Right forelimb (tissue), 1 donor: ENCODE measurements around the gene ZC3HAV1.
"Not testable (repeated sequence)": the region's sequence is repeated elsewhere in the genome, so short reads cannot be mapped to it uniquely, and the experiment has no call there.

Experiments
- DNase-seq: peaks from one replicate; pipeline ENCODE4 v3.0.0-alpha.2; 2018

ZC3HAV1 gene

GRCh38 chr7:139112316-139112715 lies 2.8 kb upstream of the ZC3HAV1 start:
- no peak for DNase-seq

DNA sequence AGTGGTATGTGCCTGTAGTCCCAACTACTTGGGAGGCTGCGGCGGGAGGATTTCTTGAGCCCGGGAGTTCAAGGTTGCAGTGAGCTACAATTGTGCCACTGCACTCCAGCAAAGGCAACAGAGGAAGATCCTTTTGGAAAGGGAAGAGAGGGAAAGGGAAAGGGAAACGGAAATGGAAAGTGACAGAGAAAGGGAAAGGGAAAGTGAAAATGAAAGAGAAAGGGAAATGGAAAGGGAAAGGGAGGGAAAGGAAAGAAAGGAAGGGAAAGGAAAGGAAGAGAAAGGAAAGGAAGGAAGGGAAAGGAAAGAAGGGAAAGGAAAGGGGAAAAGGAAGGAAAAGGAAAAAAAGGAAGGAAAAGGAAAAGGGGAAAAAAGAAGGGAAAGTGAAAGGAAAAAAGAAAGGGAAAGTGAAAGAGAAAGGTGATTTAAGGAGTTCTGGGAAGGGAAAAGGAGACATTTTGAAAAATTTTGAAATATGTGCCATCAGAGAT lies 2.3 kb upstream of the ZC3HAV1 start:
- DNase-seq, result no peak

- DNase-seq, result no peak
Measured at GRCh38 chr7:139111147-139111546, 1.6 kb upstream of the ZC3HAV1 start.

- DNase-seq, result no peak
Measured at GRCh38 chr7:139109983-139110411, 477 bp upstream of the ZC3HAV1 start.

DNA sequence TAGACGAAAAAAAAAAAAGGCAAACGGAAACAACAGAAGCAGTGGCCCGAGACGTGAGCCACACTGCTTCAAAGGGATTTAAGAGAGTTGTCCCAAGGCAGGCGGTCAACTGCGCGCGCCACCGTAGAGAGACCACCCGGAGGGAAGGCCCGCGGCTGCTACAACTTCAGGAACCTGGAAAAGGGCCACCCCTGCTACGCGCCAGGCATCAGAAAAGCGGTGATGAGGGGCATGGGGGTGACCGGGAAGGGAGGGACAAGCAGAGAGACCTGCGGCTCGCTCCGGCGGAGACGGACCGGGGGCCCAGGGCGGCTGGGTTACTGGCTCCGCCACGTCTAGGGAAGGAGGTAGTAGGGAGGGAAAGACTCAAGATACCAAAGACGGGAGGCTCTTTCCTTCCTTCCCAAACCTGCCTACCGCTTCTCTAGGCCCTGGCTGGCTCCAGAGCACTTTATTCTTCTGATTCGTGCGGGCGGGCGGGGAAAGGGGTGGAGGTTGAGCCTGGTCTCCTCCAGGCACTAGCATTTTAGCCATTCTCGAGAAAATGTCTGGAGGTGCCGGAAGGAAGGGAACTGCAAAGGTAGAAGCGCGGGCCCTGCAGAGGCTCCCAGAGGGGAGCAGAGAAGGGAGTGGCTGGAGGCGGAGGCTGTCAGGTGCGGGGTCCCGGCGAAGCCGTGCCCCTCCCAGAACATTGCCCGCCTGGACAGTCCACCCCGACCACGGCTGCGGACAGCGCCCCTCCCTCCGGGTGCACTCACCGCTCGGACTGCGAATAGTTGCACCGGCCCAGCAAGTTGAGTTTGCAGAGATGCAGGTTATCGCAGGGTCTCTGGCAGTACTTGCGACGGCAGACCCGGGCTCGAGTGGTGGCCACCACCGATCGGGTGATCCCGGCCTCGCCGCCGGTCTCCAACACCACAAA lies 993 bp downstream of the ZC3HAV1 start:
- DNase-seq, result peak; percentile 59

GRCh38 chr7:139106959-139107358 lies 2.6 kb downstream of the ZC3HAV1 start:
- DNase-seq, result no peak

DNA sequence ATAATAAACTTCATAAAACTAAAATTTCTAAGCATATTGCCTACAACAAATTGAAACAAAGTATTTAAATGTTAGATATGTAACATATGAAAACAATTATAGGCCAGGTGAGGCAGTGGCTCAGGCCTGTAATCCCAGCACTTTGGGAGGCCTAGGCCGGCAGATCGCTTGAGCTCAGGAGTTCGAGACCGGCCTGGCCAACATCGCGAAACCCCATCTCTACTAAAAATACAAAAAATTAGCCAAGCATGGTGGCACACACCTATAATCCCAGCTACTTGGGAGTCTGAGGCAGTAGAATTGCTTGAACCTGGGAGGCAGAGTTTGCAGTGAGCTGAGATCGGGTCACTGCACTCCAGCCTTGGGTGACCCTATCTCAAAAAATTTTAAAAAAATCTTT lies 3.3 kb downstream of the ZC3HAV1 start:
- not testable (repeated sequence) for DNase-seq

- DNase-seq, result no peak
Measured at GRCh38 chr7:139105484-139105883, 4.0 kb downstream of the ZC3HAV1 start.

GRCh38 chr7:139104091-139104450 lies 5.4 kb downstream of the ZC3HAV1 start:
- DNase-seq, result no peak

DNA sequence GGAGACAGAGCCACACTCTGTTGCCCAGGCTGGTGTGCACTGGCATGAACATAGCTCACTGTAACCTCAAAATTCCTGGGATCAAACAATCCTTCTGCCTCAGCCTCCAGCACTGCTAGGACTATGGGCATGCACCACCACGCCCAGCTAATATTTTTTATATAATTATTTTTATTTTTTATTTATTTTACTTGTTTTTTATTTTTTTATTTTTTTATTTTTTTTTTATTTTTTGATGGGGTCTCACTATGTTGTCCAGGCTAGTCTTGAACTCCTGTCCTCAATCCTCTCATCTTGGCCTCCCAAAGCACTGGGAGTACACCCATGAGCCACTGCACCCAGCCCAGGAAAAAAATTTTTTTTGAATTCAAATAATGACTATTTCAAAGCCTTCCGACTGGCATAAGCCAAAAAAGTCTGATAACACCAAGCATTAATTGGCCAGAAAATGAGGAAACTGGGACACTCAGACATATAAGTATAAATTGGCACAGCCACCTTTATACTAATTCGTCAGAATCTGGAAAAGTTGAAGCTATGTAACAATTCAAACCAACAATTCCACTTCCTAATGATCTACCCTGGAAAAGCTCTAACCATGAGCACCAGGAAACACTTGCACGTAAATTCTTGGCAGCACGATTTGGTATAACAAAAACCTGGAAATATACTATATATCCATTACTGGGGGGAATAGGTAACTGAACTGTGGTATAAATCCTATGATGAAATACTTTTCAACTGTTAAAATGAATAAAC lies 6.3 kb downstream of the ZC3HAV1 start:
- no peak for DNase-seq

DNA sequence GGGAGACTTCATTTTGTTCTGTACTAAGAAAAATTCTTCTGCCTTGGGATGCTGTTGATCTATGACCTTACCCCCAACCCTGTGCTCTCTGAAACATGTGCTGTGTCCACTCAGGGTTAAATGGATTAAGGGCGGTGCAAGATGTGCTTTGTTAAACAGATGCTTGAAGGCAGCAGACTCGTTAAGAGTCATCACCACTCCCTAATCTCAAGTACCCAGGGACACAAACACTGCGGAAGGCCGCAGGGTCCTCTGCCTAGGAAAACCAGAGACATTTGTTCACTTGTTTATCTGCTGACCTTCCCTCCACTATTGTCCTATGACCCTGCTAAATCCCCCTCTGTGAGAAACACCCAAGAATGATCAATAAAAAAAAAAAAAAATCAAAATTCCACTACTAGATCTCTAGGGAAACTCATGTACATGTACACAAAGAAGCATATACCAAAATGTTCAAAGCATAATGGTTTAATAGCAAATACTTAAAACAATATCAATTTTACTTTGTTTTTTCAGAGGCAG lies 7.8 kb downstream of the ZC3HAV1 start:
- DNase-seq, result not testable (repeated sequence)

DNA sequence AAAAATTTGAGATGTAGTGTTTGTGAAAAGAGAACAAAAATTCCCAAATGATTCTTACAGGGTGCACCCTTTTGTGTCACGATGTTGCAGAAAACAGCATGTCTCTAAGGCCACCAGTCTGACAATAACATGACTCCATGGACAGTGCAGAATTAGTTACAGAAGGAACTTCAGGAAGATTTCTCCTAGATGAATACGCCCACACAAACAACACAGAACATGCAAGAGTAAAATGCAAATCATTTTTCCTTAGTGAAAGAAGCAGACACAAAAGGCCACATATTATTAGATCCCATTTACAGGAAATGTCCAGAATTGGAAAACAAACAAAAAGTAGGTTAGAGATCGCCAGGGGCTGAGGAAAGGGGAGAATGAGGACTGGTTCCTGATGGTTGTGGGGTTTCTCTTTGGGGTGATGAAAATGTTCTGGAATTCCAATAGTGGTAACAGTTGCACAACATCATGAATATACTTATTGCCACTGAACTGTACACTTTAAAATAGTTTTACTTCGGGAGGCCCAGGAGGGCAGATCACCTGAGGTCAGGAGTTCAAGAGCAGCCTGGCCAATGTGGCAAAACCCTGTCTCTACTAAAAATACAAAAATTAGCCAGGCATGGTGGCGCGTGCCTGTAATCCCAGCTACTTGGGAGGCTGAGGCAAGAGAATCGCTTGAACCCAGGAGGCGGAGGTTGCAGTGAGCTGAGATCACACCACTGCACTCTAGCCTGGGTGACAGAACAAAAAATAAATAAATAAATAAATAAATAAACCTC lies 10.2 kb downstream of the ZC3HAV1 start:
- DNase-seq, result no peak

GRCh38 chr7:139095194-139095659 lies 14.3 kb downstream of the ZC3HAV1 start:
- no peak for DNase-seq

- DNase-seq, result no peak
Measured at GRCh38 chr7:139094596-139094995, 14.9 kb downstream of the ZC3HAV1 start.

GRCh38 chr7:139094030-139094429 lies 15.5 kb downstream of the ZC3HAV1 start:
- no peak for DNase-seq

GRCh38 chr7:139093512-139093911 lies 16.0 kb downstream of the ZC3HAV1 start:
- not testable (repeated sequence) for DNase-seq

DNA sequence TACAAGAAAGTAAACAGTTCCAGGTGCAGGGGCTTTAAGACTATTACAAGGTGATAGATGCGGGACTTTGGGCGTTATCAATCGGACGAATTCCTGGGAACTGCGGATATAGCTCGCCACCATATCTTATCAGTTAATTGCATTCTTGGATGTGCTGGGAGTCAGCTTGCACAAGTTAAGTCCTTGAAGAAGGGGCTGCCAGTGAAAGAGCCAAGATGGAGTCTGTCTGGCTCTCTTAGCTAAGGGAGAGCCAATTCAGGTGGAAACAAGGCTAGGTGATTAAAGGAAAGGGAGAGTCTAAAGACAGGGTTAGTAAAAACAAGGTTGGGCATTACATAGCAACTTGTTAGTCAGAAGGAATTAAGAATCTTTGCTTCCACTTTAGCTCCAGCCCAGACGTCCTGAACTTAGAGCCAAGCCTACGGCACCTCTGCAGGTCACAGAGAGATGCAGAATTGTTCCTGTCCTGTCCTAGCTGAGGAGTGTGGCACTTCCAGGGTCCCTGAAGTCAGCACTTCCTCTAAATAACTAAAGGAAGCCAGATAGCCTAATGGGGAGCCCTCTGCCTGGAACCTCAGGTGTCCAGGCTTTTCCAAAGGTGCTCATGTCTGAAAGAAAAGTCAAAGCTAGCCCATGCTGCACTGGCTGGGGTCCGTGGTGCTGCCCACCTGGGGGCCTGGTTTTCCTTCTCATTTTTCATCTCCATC lies 17.3 kb downstream of the ZC3HAV1 start:
- DNase-seq, result no peak

GRCh38 chr7:139091677-139091996 lies 17.9 kb downstream of the ZC3HAV1 start:
- DNase-seq, result no peak

GRCh38 chr7:139089118-139089517 lies 20.4 kb downstream of the ZC3HAV1 start:
- DNase-seq, result no peak

DNA sequence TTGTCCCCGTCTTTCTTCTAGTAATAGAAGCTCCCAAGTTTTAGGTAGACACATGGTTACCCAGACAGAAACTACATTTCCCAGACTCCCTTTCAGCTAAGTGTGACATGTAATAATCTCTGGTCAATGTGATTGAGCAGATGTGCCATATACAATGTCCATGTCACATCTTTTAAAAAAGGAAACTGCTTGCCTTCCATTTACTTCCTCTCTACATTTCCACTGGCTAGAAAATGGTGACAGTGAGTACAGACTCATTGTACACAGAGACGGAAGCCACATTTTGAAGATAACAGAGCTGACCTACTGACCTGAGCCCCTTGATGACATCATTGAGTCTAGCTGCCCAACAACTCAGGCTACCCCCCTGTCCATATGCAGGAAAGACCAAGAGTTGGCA lies 21.3 kb downstream of the ZC3HAV1 start:
- no peak for DNase-seq

- DNase-seq, result no peak
Measured at GRCh38 chr7:139087212-139087611, 22.3 kb downstream of the ZC3HAV1 start.

DNA sequence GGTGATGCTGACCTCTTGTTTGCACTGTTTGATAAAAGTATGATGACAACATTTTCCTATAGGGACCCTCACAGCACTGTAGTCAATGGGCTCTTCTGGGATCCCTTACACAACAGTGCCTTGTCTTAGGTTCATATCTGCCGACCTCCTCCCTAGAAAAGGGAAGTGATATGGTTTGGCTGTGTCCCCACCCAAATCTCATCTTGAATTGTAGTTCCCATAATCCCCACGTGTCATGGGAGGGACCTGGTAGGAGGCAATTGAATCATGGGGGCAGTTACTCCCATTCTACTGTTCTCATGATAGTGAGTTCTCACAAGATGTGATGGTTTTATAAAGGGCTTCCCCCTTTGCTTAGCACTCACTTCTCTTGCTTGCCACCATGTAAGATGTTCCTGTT lies 23.1 kb downstream of the ZC3HAV1 start:
- no peak for DNase-seq
